K562 treated with DMSO at 1 percent for 4 hours (cell line): ENCODE data around the gene CPLX4. TPM values are rescaled to one million over a fixed set of nuclear protein-coding genes. Genes with fewer than 3 reads are reported as not detected.

Source experiments
- total RNA-seq: library from RNA; unstranded; fragments of 300-600 nt; gene quantifications from 2 replicates; pipeline ENCODE4 v1.2.3, GENCODE V29; 2022; ENCODE audit not compliant: insufficient read depth

Gene CPLX4, protein sequence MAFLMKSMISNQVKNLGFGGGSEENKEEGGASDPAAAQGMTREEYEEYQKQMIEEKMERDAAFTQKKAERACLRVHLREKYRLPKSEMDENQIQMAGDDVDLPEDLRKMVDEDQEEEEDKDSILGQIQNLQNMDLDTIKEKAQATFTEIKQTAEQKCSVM
- not detected in 2 replicates for total RNA-seq

DNA sequence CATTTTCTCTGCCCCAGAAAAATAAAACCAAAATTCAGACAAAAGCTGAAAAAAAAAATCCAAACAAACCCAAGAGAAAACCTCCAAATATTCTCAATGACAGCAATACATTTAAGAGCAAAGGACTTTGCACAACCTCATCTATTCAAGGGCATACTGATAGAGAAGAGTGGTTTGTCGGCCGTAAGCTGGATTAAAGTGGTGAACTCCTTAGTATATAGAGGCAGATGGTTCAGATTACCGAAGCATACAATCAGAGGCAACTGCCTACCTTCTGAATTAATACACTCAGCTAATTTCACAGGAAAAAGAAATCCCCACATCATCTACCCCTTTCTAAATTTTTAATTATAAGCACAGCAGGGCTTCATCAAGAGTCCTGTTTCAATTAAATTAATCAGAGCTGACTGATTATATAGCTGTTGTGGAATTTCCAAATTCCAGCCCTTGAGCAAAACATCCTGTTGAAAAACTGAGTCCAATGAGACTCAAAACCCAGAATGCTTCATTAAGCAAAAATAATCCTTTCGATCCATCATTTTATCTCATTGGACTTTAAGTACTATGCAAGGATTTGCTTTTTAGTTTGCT lies at the start of gene CPLX4:
Gene CPLX4 (minus strand): TSS at position 190 of the 591 bp plus-strand sequence. CDS start 187 bp downstream, at position 3.

DNA sequence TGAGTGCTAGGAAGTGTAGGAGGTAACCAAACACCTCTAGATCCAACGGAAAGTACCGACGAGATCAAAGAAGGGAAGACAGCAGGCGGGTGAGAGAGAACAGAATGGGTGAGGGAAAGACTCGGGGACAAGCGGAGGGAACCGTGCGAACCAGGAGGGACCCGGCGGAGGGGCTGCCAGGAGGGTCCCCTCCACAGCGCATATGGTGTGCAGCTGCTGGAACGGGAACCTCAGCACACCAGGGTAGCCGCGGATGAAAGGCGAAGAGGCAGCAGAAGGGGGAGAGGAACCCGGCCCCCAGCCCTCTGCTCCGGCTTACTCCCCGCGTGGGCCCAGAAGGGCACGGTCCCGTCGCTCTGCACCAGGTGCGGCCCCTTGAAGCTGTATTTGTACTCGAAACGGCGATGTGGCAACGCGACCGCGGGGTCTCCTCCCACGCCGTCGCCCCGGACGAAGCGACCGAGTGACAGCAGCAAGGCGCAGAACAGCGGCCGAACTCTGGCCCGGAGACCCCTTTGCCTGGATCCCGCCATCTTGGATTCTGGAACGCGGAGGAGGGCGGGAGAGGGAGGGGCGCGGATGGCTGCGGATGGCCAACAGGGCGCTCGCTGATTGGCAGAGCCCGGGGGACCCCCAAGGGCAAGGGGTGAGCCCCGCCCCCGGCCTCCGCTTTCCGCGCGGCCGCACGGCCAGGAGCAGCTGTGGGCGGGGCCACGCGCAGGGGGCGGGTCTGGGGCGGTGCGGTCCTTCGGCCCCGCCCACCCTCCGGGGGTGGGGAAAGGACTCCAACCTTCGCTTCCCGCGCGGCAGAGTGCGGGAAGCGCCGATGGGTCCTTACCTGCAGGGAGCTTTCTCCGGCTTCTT lies 40.5 kb upstream of the CPLX4 start, which contains the start of gene LMAN1:
Gene LMAN1 (minus strand): TSS at position 554 of the 864 bp plus-strand sequence. CDS start 21 bp downstream, at position 533.

DNA sequence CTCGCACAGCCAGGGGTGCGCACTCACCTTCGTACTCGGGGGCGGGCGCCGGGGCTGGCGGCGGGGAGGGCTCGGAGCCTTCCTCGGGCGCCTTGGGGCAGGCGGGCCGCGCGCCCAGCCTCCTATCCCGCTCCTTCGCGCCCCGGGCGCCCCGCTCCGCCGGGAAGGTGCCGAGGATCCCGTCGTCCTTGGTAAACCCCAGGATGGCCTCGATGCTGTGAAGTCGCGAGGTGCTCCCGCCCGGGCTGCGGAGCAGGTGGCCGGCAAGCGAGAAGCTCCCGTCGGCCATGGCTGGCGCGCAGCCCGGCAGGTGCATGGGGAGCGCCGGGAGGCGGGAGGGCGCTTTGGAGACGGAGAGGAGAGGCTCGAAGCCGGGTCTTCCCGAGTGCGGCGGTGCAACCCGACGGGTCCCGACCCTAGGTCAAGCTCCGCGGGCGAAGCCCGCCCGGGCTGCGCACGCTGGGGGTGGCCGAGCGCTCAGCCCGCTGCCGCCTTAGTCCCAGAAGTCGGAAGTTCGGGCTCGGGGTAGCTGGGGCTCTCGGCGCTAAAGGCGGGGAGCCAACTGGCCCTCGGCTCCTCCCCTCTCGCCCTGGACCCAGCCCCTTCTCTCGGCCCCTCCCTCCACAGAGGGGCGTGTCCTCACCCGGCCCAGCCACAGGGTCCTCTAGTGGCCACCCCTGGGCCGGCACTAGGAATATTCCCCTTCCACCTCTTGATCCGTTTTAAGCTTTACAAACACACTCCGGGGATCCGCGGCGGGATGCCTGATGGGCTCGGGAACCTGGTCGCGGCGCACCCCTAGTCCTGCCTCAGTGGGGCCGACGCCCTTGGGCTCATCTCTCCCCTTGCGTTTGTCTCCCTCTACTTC lies 45.3 kb downstream of the CPLX4 start, which contains the start of gene RAX:
Gene RAX (minus strand): TSS at position 564 of the 868 bp plus-strand sequence. CDS start 248 bp downstream, at position 316.

Other genes with a start within 250 kb of the CPLX4 start
- 22.6 and 46.5 TPM in 2 replicates for gene SEC11C, start 178.8 kb downstream of the CPLX4 start, total RNA-seq
- not detected in 2 replicates for gene GRP, start 98.5 kb downstream of the CPLX4 start, total RNA-seq
- gene RAX, start 45.2 kb downstream of the CPLX4 start, total RNA-seq = not detected in 2 replicates
- gene LMAN1, start 40.6 kb upstream of the CPLX4 start, total RNA-seq = 33.5 and 43.0 TPM in 2 replicates